IMR-90 (cell line): Measurements from ENCODE around the gene MFSD6L. TPM values are rescaled to one million over a fixed set of nuclear protein-coding genes. Genes with fewer than 3 reads are reported as not detected.

ENCODE experiments used
- ATAC-seq: fragments of 200-7000 bp; cut with Tn5 transposase; 2 replicates; pipeline ENCODE4 v1.9.1; 2020; ENCODE audit warnings: low read depth, mild to moderate bottlenecking, moderate library complexity
- BruUV-seq: library from RNA; stranded (reverse); fragments of 400-500 nt; replicated peaks from 2 replicates; lab custom pipeline; 2021; lab: Mats Ljungman, UMichigan
- CTCF ChIA-PET: fragments of 300-600 bp; formaldehyde crosslinking; extraction: SDS; loops from one replicate; lab custom pipeline; 2021; ENCODE audit warnings: antibody characterized with exemption; lab: Yijun Ruan, JAX
- POLR2A ChIA-PET: fragments of 300-600 bp; sonication (Branson Sonifier 250); formaldehyde crosslinking; loops from one replicate; lab custom pipeline; 2022; ENCODE audit warnings: antibody characterized with exemption; ENCODE audit not compliant: unreplicated experiment; lab: Charles Lee
- DNase-seq: peaks from one replicate; pipeline ENCODE4 v3.0.0; 2013
- H2AFZ ChIP-seq: replicated peaks from 2 replicates; pipeline ENCODE3; 2013; ENCODE audit warnings: low read length, mild to moderate bottlenecking; ENCODE audit not compliant: poor library complexity
- H2AK5ac ChIP-seq: 2 replicates; pipeline ENCODE4 v1.6.1; 2013; ENCODE audit warnings: low read depth, low read length, inconsistent platforms
- H2AK9ac ChIP-seq: replicated peaks from 2 replicates; pipeline ENCODE3; 2013; ENCODE audit warnings: mild to moderate bottlenecking, low read depth, low read length, moderate library complexity; ENCODE audit not compliant: poor library complexity
- H2BK120ac ChIP-seq: 2 replicates; pipeline ENCODE4 v1.6.1; 2013; ENCODE audit warnings: low read depth, low read length, inconsistent platforms
- H2BK15ac ChIP-seq: 3 replicates; pipeline ENCODE4 v1.6.1; 2013; ENCODE audit warnings: low read depth, low read length, inconsistent platforms
- H2BK20ac ChIP-seq: 2 replicates; pipeline ENCODE4 v1.6.1; 2013; ENCODE audit warnings: low read depth, mild to moderate bottlenecking, inconsistent platforms, low read length, moderate library complexity
- H2BK5ac ChIP-seq: 2 replicates; pipeline ENCODE4 v1.6.1; 2013; ENCODE audit warnings: mild to moderate bottlenecking, low read depth, low read length, inconsistent platforms; ENCODE audit not compliant: poor library complexity, severe bottlenecking
- H3K14ac ChIP-seq: replicated peaks from 2 replicates; pipeline ENCODE4 v1.6.1; 2013; ENCODE audit warnings: low read depth, low read length, inconsistent platforms
- H3K18ac ChIP-seq: 2 replicates; pipeline ENCODE4 v1.6.1; 2013; ENCODE audit warnings: low read depth, low read length, control low read depth
- H3K23ac ChIP-seq: 2 replicates; pipeline ENCODE4 v1.6.1; 2013; ENCODE audit warnings: low read depth, low read length, inconsistent platforms
- H3K27ac ChIP-seq: 2 replicates; pipeline ENCODE4 v1.5.1; 2013; ENCODE audit warnings: mild to moderate bottlenecking, control low read depth, low read length; ENCODE audit not compliant: insufficient read depth
- H3K27me3 ChIP-seq: 2 replicates; pipeline ENCODE4 v1.6.1; 2013; ENCODE audit warnings: low read length; ENCODE audit not compliant: control insufficient read depth, insufficient read depth
- H3K36me3 ChIP-seq: 2 replicates; pipeline ENCODE4 v1.6.1; 2013; ENCODE audit warnings: low read length, mixed read lengths; ENCODE audit not compliant: control insufficient read depth, insufficient read depth
- H3K4ac ChIP-seq: 2 replicates; pipeline ENCODE4 v1.6.1; 2013; ENCODE audit warnings: low read depth, low read length, inconsistent platforms
- H3K4me1 ChIP-seq: 2 replicates; pipeline ENCODE4 v1.6.1; 2013; ENCODE audit warnings: low read length, mixed read lengths; ENCODE audit not compliant: control insufficient read depth, insufficient read depth
- H3K4me2 ChIP-seq: 2 replicates; pipeline ENCODE4 v1.6.1; 2013; ENCODE audit warnings: low read depth, mild to moderate bottlenecking, control low read depth, low read length, moderate library complexity
- H3K4me3 ChIP-seq: 2 replicates; pipeline ENCODE4 v1.5.1; 2013; ENCODE audit warnings: low read depth, mild to moderate bottlenecking, control low read depth, low read length, moderate library complexity; ENCODE audit not compliant: insufficient read depth
- H3K56ac ChIP-seq: 2 replicates; pipeline ENCODE4 v1.6.1; 2013; ENCODE audit warnings: low read length, inconsistent platforms; ENCODE audit not compliant: insufficient read depth; ENCODE audit errors: extremely low read depth
- H3K79me1 ChIP-seq, 2 experiments: 2 replicates each; pipeline ENCODE4 v1.6.1; 2013; ENCODE audit warnings: low read length in 2 of 2, inconsistent platforms in 1 of 2, low read depth in 1 of 2
- H3K9ac ChIP-seq: 2 replicates; pipeline ENCODE4 v1.6.1; 2013; ENCODE audit warnings: low read depth, low read length, control low read depth
- H3K9me1 ChIP-seq: 2 replicates; pipeline ENCODE4 v1.6.1; 2013; ENCODE audit warnings: low read length, inconsistent platforms; ENCODE audit not compliant: insufficient read depth
- H3K9me3 ChIP-seq: 2 replicates; pipeline ENCODE4 v1.6.1; 2013; ENCODE audit warnings: low read length; ENCODE audit not compliant: control insufficient read depth, insufficient read depth
- H4K20me1 ChIP-seq: 2 replicates; pipeline ENCODE4 v1.6.1; 2013; ENCODE audit warnings: low read length, inconsistent platforms; ENCODE audit not compliant: insufficient read depth
- H4K5ac ChIP-seq: 2 replicates; pipeline ENCODE4 v1.6.1; 2013; ENCODE audit warnings: mild to moderate bottlenecking, low read depth, low read length, control low read depth
- H4K8ac ChIP-seq, 2 experiments: 2 replicates each; pipeline ENCODE4 v1.6.1; 2013; ENCODE audit warnings: low read depth in 2 of 2, low read length in 2 of 2, control low read depth in 1 of 2, inconsistent platforms in 1 of 2
- H4K91ac ChIP-seq: 2 replicates; pipeline ENCODE4 v1.6.1; 2013; ENCODE audit warnings: low read depth, low read length, inconsistent platforms; ENCODE audit not compliant: insufficient read depth
- RCOR1 ChIP-seq: IDR thresholded peaks from 2 replicates; pipeline ENCODE4 v1.6.1; 2012; ENCODE audit warnings: mild to moderate bottlenecking, low read length, improper control_type of control experiment; ENCODE audit not compliant: insufficient replicate concordance
- SMC3 ChIP-seq: fragments of 150-350 bp; IDR thresholded peaks from 2 replicates; pipeline ENCODE4 v1.6.1; 2016; ENCODE audit warnings: low read depth, mild to moderate bottlenecking, antibody characterized with exemption, low read length, moderate library complexity
- WGBS, 2 experiments: methylation state at CpG; one replicate each; pipeline versions ENCODE4 v1.1.5 to v1.1.7; 2013; ENCODE audit warnings: missing lambda C conversion rate in 2 of 2; ENCODE audit not compliant: insufficient read length in 1 of 2; ENCODE audit errors: extremely low coverage in 2 of 2; 5-methylcytosine and 5-hydroxymethylcytosine counted together
- dilution Hi-C: fragments of 300-500 bp; cut with HindIII; formaldehyde crosslinking; loops from one replicate; pipeline ENCODE4 v1.14.3; 2018; ENCODE audit warnings: low sequenced_read_pairs; ENCODE audit not compliant: unreplicated experiment
- in situ Hi-C: fragments of 300-500 bp; cut with MboI; formaldehyde crosslinking; loops from 3 replicates; pipeline ENCODE4 v1.14.3; 2019; ENCODE audit warnings: low sequenced_read_pairs, inconsistent platforms, mixed read lengths
- intact Hi-C: fragments of 100-400 bp; cut with micrococcal nuclease; formaldehyde crosslinking; loops from 2 replicates; pipeline ENCODE4 v1.10.0; 2022
- polyA plus RNA-seq, 3 experiments: library from polyadenylated mRNA; depleted of rRNA; stranded (reverse); fragments of >200 nt; gene quantifications; 2 replicates each; pipeline ENCODE4 v1.2.3, GENCODE V29; 2012; ENCODE audit warnings: low replicate concordance in 1 of 3
- total RNA-seq: library from RNA; depleted of rRNA; stranded (reverse); fragments of >200 nt; gene quantifications from 2 replicates; pipeline ENCODE4 v1.2.3, GENCODE V29; 2012
- TF ChIP-seq, protein P1 (sequence below): fragments of 150-350 bp; IDR thresholded peaks from 2 replicates; pipeline ENCODE4 v1.6.1; 2017; ENCODE audit warnings: mild to moderate bottlenecking, antibody characterized with exemption, low read length, low read depth

MFSD6L gene
- total and polyA plus RNA-seq, 2 of the 4 experiments (the other 2 are of a cell fraction) = not detected

- H4K91ac ChIP-seq = no peak overlapping the region
- no peak overlapping the region for H3K4me2 ChIP-seq
- dilution Hi-C loops = no loop called here
- H2BK120ac ChIP-seq = no peak overlapping the region
- no peak overlapping the region for H3K4ac ChIP-seq
- H2BK5ac ChIP-seq = no peak overlapping the region
- ChIA-PET CTCF (no interaction called here), POLR2A (no interaction called here)
- no peaks in the 10 kb centered on the region for H4K20me1 ChIP-seq
- no peak overlapping the region for H2AK9ac ChIP-seq
- H4K5ac ChIP-seq = no peak overlapping the region
- H3K27ac ChIP-seq = no peak overlapping the region
- no TSS peak for BruUV-seq
- no peak overlapping the region for H3K56ac ChIP-seq
- no peak overlapping the region for H3K9ac ChIP-seq
- no peak overlapping the region for H2BK20ac ChIP-seq
- H3K18ac ChIP-seq = no peak overlapping the region
- 93% methylated on average over 2 of the region's 6 CpGs; no CpG with 5 or more reads in 1 of the 2 experiments for WGBS, 2 experiments
- no peak overlapping the region for H3K23ac ChIP-seq
- H4K8ac ChIP-seq = no peak overlapping the region
- no peaks in the 10 kb centered on the region for H3K27me3 ChIP-seq
- H3K14ac ChIP-seq = no peak overlapping the region
- H2AK5ac ChIP-seq = no peak overlapping the region
- no peaks in the 10 kb centered on the region for H3K79me1 ChIP-seq
- DNase-seq = no peak
- ATAC-seq = no peak
- no peaks in the 10 kb centered on the region for H3K4me1 ChIP-seq
- H3K36me3 ChIP-seq = no peaks in the 10 kb centered on the region
- H3K9me3 ChIP-seq = no peaks in the 10 kb centered on the region
- H3K4me3 ChIP-seq = no peak overlapping the region
- H2BK15ac ChIP-seq = no peak overlapping the region
- intact Hi-C loops = no loop called here
- H3K9me1 ChIP-seq = no peaks in the 10 kb centered on the region
- in situ Hi-C loops = no loop called here
- no peak overlapping the region for H2AFZ ChIP-seq
- TF ChIP-seq, protein P1, sequence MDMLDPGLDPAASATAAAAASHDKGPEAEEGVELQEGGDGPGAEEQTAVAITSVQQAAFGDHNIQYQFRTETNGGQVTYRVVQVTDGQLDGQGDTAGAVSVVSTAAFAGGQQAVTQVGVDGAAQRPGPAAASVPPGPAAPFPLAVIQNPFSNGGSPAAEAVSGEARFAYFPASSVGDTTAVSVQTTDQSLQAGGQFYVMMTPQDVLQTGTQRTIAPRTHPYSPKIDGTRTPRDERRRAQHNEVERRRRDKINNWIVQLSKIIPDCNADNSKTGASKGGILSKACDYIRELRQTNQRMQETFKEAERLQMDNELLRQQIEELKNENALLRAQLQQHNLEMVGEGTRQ = no peak
- no peak for TF ChIP-seq SMC3
- no peak for TF ChIP-seq RCOR1
These were observed 36.6 kb upstream of the MFSD6L start for GRCh38 chr17:8835631-8836364.
